HepG2 (cell line): ENCODE results near the gene INHBE. TPM values are rescaled to one million over a fixed set of nuclear protein-coding genes. Genes with fewer than 3 reads are reported as not detected.

Experiments used
- MXD1 ChIP-seq: sonication (generic); formaldehyde crosslinking; IDR thresholded peaks from 2 replicates; pipeline ENCODE4 v1.4.0; 2020; ENCODE audit warnings: mild to moderate bottlenecking, missing genetic modification reagents
- NRL ChIP-seq: sonication (generic); formaldehyde crosslinking; IDR thresholded peaks from 2 replicates; pipeline ENCODE4 v1.5.0; 2020; ENCODE audit warnings: missing genetic modification reagents, mild to moderate bottlenecking, moderate library complexity, borderline replicate concordance
- PHF8 ChIP-seq: sonication (generic); formaldehyde crosslinking; IDR thresholded peaks from 2 replicates; pipeline ENCODE4 v1.5.0; 2020; ENCODE audit warnings: missing genetic modification reagents
- RFXAP ChIP-seq: sonication (generic); formaldehyde crosslinking; IDR thresholded peaks from 2 replicates; pipeline ENCODE4 v1.4.0; 2020; ENCODE audit warnings: missing genetic modification reagents, borderline replicate concordance
- UBTF ChIP-seq: sonication (generic); formaldehyde crosslinking; IDR thresholded peaks from 2 replicates; pipeline ENCODE4 v1.4.0; 2020; ENCODE audit warnings: mild to moderate bottlenecking, missing genetic modification reagents
- ZFX ChIP-seq: sonication (generic); formaldehyde crosslinking; IDR thresholded peaks from 2 replicates; pipeline ENCODE4 v1.4.0; 2020; ENCODE audit warnings: mild to moderate bottlenecking, low read depth, missing genetic modification reagents, moderate library complexity
- ZNF142 ChIP-seq: sonication (generic); formaldehyde crosslinking; IDR thresholded peaks from 2 replicates; pipeline ENCODE4 v1.4.0; 2020; ENCODE audit warnings: missing genetic modification reagents
- ZNF329 ChIP-seq: sonication (generic); formaldehyde crosslinking; IDR thresholded peaks from 2 replicates; pipeline ENCODE4 v1.9.0; 2021; ENCODE audit warnings: low read depth, mild to moderate bottlenecking, missing genetic modification reagents
- polyA plus RNA-seq, 8 experiments: library from polyadenylated mRNA; depleted of rRNA in 3 of 8; stranded (reverse) in 7 of 8; unstranded in 1 of 8; fragments of >200 nt; fragmentation: Illumina TruSeq in 4 of 8; extraction: Trizol in 4 of 8; gene quantifications; 2 replicates each; pipeline versions ENCODE4 v1.2.1 to v1.2.3, GENCODE V29; 2011 to 2016; ENCODE audit warnings: low read depth in 4 of 8, missing spikeins in 1 of 8, mixed read lengths in 1 of 8; ENCODE audit not compliant: insufficient read depth in 1 of 8
- total RNA-seq, 5 experiments: library from RNA; depleted of rRNA; stranded (reverse); fragments of >200 nt; fragmentation: Illumina TruSeq; extraction: Trizol; gene quantifications; 2 replicates each; pipeline ENCODE4 v1.2.3, GENCODE V29; 2016; ENCODE audit warnings: low read depth in 1 of 5

Gene INHBE
- total and polyA plus RNA-seq, 2 of the 13 experiments (the other 11 are each of a cell fraction or from before 2014, with no cell fraction given): 17.0 to 32.0 TPM

- peak; percentile 76; the same call in 1 of the 2 replicates for TF ChIP-seq ZNF142 (CRISPR knock-in tag)
- 0 out of 2 replicates have a peak, but pooled peaks have one; percentile 23 for TF ChIP-seq MXD1 (CRISPR knock-in tag)
- no peak for TF ChIP-seq ZNF329
- no peak for TF ChIP-seq RFXAP (CRISPR knock-in tag)
- peak; percentile 22; the same call in 1 of the 2 replicates for TF ChIP-seq NRL
- TF ChIP-seq ZFX (CRISPR knock-in tag): peak; percentile 36; the same call in 1 of the 2 replicates
- peak; percentile 24; the same call in 1 of the 2 replicates for TF ChIP-seq PHF8 (CRISPR knock-in tag)
- TF ChIP-seq UBTF (CRISPR knock-in tag): peak; percentile 22; the same call in 1 of the 2 replicates
- TF ChIP-seq, all 625 proteins: peak for 22
Measured at GRCh38 chr12:57475271-57476161, 20.4 kb downstream of the INHBE start (continued).
